Right lobe of liver (tissue), 4 donors: Measurements from ENCODE around the gene SPDYA.

Source experiments
- POLR2A ChIP-seq: fragments of 450-650 bp; IDR thresholded peaks from one replicate; pipeline ENCODE4 v1.6.1; 2017; ENCODE audit warnings: antibody characterized with exemption, mild to moderate bottlenecking
- TF ChIP-seq, protein P1 (sequence below), 4 donors: fragments of 200-600 bp in 3 of 4; fragments of 450-650 bp in 1 of 4; IDR thresholded peaks; one replicate each; pipeline versions ENCODE4 v1.5.1 to v1.8.0; 2016 to 2022; ENCODE audit warnings: antibody characterized with exemption in 4 of 4, mild to moderate bottlenecking in 2 of 4
- donor health status: DM: no; HTN: no; CAD: no.
- donor health status: DM: no; HTN: no; CAD: no.
- donor health status: DM: no; HTN: yes; CAD: no.

DNA sequence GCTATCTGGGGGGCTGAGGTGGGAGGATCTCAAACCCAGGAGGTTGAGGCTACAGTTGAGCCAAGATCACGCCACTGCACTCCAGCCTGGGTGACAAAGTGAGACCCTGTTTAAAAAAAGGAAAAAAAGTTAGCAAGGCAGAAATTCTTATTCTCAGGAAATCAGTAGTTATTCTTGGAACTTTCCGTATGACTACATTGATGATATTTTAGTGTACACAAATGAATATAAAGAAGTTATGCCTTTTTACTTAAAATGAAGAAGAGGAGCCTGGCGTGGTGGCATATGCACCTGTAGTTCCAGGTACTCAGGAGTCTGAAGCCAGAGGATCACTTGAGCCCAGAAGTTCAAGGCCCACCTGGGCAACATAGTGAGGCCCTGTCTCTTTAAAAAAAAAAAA, 7.4 kb downstream of the SPDYA start:
- TF ChIP-seq, protein P1, sequence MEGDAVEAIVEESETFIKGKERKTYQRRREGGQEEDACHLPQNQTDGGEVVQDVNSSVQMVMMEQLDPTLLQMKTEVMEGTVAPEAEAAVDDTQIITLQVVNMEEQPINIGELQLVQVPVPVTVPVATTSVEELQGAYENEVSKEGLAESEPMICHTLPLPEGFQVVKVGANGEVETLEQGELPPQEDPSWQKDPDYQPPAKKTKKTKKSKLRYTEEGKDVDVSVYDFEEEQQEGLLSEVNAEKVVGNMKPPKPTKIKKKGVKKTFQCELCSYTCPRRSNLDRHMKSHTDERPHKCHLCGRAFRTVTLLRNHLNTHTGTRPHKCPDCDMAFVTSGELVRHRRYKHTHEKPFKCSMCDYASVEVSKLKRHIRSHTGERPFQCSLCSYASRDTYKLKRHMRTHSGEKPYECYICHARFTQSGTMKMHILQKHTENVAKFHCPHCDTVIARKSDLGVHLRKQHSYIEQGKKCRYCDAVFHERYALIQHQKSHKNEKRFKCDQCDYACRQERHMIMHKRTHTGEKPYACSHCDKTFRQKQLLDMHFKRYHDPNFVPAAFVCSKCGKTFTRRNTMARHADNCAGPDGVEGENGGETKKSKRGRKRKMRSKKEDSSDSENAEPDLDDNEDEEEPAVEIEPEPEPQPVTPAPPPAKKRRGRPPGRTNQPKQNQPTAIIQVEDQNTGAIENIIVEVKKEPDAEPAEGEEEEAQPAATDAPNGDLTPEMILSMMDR (IDR thresholded peaks at IDR 0.05): no peak
- TF ChIP-seq POLR2A: no peak
